Measurements from ENCODE around the gene SPATA20.

SPATA20 gene

GRCh38 chr17:50551884-50552283 lies 4.9 kb downstream of the SPATA20 start:
- DNase-seq (ENCODE audit: low read depth): no peak
- H3K4me3 ChIP-seq (ENCODE audit: low read depth, low read length): no peak overlapping the region
- TF ChIP-seq CTCF (IDR thresholded peaks at IDR 0.05; ENCODE audit: low read depth, low read length, missing control alignments): no peak

GRCh38 chr17:50554201-50554600 lies 7.2 kb downstream of the SPATA20 start:
- TF ChIP-seq CTCF (IDR thresholded peaks at IDR 0.05; ENCODE audit: low read depth, low read length, missing control alignments): no peak
- DNase-seq (ENCODE audit: low read depth): no peak
- H3K4me3 ChIP-seq (ENCODE audit: low read depth, low read length): no peak overlapping the region

- TF ChIP-seq CTCF (IDR thresholded peaks at IDR 0.05; ENCODE audit: low read depth, low read length, missing control alignments): no peak
- no peak for DNase-seq (ENCODE audit: low read depth)
- no peak overlapping the region for H3K4me3 ChIP-seq (ENCODE audit: low read depth, low read length)
Observed at GRCh38 chr17:50556803-50557202, 9.8 kb downstream of the SPATA20 start.

GRCh38 chr17:50557630-50558029 lies 10.7 kb downstream of the SPATA20 start:
- no peak overlapping the region for H3K4me3 ChIP-seq (ENCODE audit: low read depth, low read length)
- no peak for TF ChIP-seq CTCF (IDR thresholded peaks at IDR 0.05; ENCODE audit: low read depth, low read length, missing control alignments)
- DNase-seq (ENCODE audit: low read depth): no peak

GRCh38 chr17:50558091-50558490 lies 11.1 kb downstream of the SPATA20 start:
- DNase-seq (ENCODE audit: low read depth): no peak
- TF ChIP-seq CTCF (IDR thresholded peaks at IDR 0.05; ENCODE audit: low read depth, low read length, missing control alignments): no peak
- H3K4me3 ChIP-seq (ENCODE audit: low read depth, low read length): no peak overlapping the region

- H3K4me3 ChIP-seq (ENCODE audit: low read depth, low read length): no peak overlapping the region
- no peak for TF ChIP-seq CTCF (IDR thresholded peaks at IDR 0.05; ENCODE audit: low read depth, low read length, missing control alignments)
- DNase-seq (ENCODE audit: low read depth): no peak
Observed at GRCh38 chr17:50558581-50558940, 11.6 kb downstream of the SPATA20 start.

GRCh38 chr17:50558941-50559614 lies 12.1 kb downstream of the SPATA20 start:
- DNase-seq (ENCODE audit: low read depth): no peak
- TF ChIP-seq CTCF (IDR thresholded peaks at IDR 0.05; ENCODE audit: low read depth, low read length, missing control alignments): no peak
- H3K4me3 ChIP-seq (ENCODE audit: low read depth, low read length): no peak overlapping the region

Measured in GM12864 (cell line).